Astrocyte (in vitro differentiated cells and primary cell): ENCODE measurements around the gene HIC1.

ENCODE experiments used
- EZH2 ChIP-seq: IDR thresholded peaks from 2 replicates; pipeline ENCODE4 v1.6.1; 2012; ENCODE audit warnings: mild to moderate bottlenecking, low read length, inconsistent platforms; ENCODE audit not compliant: insufficient read depth
- TF ChIP-seq, protein P1 (sequence below): IDR thresholded peaks from 2 replicates; pipeline ENCODE4 v1.5.1; 2011; ENCODE audit warnings: low read depth, mild to moderate bottlenecking, inconsistent platforms, low read length, moderate library complexity; ENCODE audit not compliant: insufficient read depth

- TF ChIP-seq, protein P1, sequence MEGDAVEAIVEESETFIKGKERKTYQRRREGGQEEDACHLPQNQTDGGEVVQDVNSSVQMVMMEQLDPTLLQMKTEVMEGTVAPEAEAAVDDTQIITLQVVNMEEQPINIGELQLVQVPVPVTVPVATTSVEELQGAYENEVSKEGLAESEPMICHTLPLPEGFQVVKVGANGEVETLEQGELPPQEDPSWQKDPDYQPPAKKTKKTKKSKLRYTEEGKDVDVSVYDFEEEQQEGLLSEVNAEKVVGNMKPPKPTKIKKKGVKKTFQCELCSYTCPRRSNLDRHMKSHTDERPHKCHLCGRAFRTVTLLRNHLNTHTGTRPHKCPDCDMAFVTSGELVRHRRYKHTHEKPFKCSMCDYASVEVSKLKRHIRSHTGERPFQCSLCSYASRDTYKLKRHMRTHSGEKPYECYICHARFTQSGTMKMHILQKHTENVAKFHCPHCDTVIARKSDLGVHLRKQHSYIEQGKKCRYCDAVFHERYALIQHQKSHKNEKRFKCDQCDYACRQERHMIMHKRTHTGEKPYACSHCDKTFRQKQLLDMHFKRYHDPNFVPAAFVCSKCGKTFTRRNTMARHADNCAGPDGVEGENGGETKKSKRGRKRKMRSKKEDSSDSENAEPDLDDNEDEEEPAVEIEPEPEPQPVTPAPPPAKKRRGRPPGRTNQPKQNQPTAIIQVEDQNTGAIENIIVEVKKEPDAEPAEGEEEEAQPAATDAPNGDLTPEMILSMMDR = no peak
- TF ChIP-seq EZH2 = no peak
These were observed 29.3 kb downstream of the HIC1 start for GRCh38 chr17:2084036-2084765.
